OCI-LY3 (cell line): Measurements from ENCODE around the gene CYP1A2.
"Not testable (repeated sequence)": the region's sequence is repeated elsewhere in the genome, so short reads cannot be mapped to it uniquely, and the experiment has no call there.

ENCODE experiments used
- H2AFZ ChIP-seq: fragments of 200-600, 300-600 bp; shearing (Covaris generic); 2 replicates; pipeline ENCODE4 v1.6.0; 2014; ENCODE audit warnings: antibody characterized with exemption, low read depth, low read length
- H3K27ac ChIP-seq: fragments of 200-600, 300-600 bp; sonication (generic); 2 replicates; pipeline ENCODE4 v1.5.1; 2014; ENCODE audit warnings: mild to moderate bottlenecking, low read length, moderate library complexity, mixed read lengths
- H3K27me3 ChIP-seq: fragments of 200-600, 300-600 bp; sonication (generic); 2 replicates; pipeline ENCODE4 v1.6.1; 2014; ENCODE audit warnings: low read depth, low read length, mixed read lengths
- H3K36me3 ChIP-seq: fragments of 200-600, 300-600 bp; sonication (generic); replicated peaks from 2 replicates; pipeline ENCODE3; 2014; ENCODE audit warnings: low read depth, low read length, mixed read lengths
- H3K4me1 ChIP-seq: fragments of 300-600, 200-600 bp; sonication (generic); 2 replicates; pipeline ENCODE4 v1.6.1; 2014; ENCODE audit warnings: low read length, mixed read lengths
- H3K4me2 ChIP-seq: fragments of 200-600, 300-600 bp; sonication (generic); 2 replicates; pipeline ENCODE4 v1.6.1; 2014; ENCODE audit warnings: low read length, mixed read lengths
- H3K4me3 ChIP-seq: fragments of 300-600, 200-600 bp; sonication (generic); 2 replicates; pipeline ENCODE4 v1.5.1; 2014; ENCODE audit warnings: antibody characterized with exemption, mild to moderate bottlenecking, low read length, moderate library complexity
- H3K79me2 ChIP-seq: fragments of 300-600, 200-600 bp; shearing (Covaris generic); 2 replicates; pipeline ENCODE4 v1.6.1; 2014; ENCODE audit warnings: mild to moderate bottlenecking, low read length, mixed read lengths
- H3K9ac ChIP-seq: fragments of 300-600, 200-600 bp; shearing (Covaris generic); 2 replicates; pipeline ENCODE4 v1.6.0; 2014; ENCODE audit warnings: mild to moderate bottlenecking, low read length, moderate library complexity
- H3K9me3 ChIP-seq: fragments of 200-600, 300-600 bp; shearing (Covaris generic); 2 replicates; pipeline ENCODE4 v1.6.1; 2014; ENCODE audit warnings: low read length, mixed read lengths; ENCODE audit not compliant: insufficient read depth
- H4K20me1 ChIP-seq: fragments of 200-600, 300-600 bp; sonication (generic); 2 replicates; pipeline ENCODE4 v1.6.1; 2016; ENCODE audit warnings: low read length, mixed read lengths; ENCODE audit not compliant: insufficient read depth
- EZH2phosphoT487 ChIP-seq: fragments of 200-600 bp; shearing (Covaris generic); IDR thresholded peaks from 2 replicates; pipeline ENCODE4 v1.6.1; 2018; ENCODE audit warnings: antibody characterized with exemption, mixed run types, low read depth
- TF ChIP-seq, protein P1 (sequence below): fragments of 200-600, 300-600 bp; sonication (generic); IDR thresholded peaks from 2 replicates; pipeline ENCODE4 v1.5.1; 2014; ENCODE audit warnings: antibody characterized with exemption, low read length, low read depth

Gene CYP1A2

DNA sequence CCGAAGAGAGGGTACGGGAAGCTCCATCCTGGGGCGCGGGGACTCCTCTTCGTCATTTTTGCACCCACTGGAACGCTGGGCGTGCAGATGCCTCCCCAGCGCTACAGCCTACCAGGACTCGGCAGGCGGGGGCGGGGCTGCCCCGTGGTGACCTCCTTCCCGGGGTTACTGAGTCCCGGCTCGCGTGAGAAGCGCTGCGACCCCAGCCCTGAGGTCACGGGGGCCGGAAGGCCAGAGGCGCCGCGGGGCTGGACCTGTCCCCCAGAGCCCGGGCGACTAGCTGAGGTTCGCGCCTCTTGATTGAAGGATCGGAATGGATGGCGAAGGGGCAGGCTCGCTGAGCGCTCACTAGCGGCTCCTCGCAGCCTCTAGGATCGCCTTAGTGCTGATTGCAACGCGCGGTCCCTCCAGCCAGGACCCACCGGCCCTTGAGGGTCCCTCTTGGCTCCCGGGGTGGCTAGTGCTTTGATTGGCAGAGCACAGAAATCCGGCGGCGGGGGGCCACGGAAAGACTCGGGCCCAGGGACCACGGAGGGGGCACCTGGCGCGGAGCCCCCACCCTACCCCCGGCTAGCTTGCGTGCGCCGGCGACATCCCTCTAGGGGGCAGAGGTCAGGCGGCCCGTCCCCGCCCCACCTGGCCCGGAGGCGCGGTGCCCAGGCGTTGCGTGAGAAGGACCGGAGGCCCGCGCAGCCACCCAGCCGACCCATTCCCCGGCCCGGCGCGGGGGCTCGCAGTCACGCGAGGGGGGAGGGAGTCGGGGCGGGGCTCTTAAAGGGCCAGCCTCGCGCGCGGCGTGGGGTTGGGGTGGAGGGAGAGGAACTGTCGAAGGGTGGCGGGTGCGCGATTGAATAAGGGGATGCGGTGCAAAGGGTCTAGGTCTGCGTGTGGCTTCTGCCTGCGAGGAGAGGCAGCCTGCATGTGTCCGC lies 22.5 kb upstream of the CYP1A2 start:
- Histone ChIP-seq H3K79me2 (no peaks in the 10 kb centered on the region), H3K4me1 (no peaks in the 10 kb centered on the region), H3K9ac (no peak overlapping the region), H3K27ac (no peak overlapping the region), H3K9me3 (no peaks in the 10 kb centered on the region), H3K4me3 (peak overlapping the region; percentile 35; the same call in 1 of the 2 replicates), H4K20me1 (no peaks in the 10 kb centered on the region), H2AFZ (no peak overlapping the region), H3K27me3 (peaks cover 25% of the 10 kb centered on the region), H3K4me2 (peak overlapping the region; percentile 41), H3K36me3 (no peaks in the 10 kb centered on the region)
- TF ChIP-seq EZH2phosphoT487 = no peak
- TF ChIP-seq, protein P1, sequence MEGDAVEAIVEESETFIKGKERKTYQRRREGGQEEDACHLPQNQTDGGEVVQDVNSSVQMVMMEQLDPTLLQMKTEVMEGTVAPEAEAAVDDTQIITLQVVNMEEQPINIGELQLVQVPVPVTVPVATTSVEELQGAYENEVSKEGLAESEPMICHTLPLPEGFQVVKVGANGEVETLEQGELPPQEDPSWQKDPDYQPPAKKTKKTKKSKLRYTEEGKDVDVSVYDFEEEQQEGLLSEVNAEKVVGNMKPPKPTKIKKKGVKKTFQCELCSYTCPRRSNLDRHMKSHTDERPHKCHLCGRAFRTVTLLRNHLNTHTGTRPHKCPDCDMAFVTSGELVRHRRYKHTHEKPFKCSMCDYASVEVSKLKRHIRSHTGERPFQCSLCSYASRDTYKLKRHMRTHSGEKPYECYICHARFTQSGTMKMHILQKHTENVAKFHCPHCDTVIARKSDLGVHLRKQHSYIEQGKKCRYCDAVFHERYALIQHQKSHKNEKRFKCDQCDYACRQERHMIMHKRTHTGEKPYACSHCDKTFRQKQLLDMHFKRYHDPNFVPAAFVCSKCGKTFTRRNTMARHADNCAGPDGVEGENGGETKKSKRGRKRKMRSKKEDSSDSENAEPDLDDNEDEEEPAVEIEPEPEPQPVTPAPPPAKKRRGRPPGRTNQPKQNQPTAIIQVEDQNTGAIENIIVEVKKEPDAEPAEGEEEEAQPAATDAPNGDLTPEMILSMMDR = no peak

DNA sequence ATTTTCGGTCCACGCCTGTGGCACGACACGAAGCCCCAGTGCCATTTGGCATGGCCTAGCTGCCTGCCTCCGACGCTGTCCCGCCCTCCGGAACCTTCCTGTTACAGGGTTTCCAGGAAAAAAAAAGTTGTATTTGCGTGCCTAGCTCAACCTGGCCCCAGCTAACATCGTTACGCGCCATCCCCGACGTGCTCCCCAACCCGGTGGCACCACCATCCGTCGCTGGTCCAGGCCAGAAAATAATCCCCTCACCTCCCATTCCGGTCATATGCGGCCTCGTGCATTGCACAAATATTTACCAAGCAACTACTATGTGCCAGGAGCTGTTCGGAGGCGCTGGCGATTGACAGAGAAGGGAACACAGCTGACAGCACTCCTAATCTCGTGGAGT lies 21.9 kb upstream of the CYP1A2 start:
- no peak for TF ChIP-seq EZH2phosphoT487
- TF ChIP-seq, protein P1 = no peak
- no peak overlapping the region for H3K4me3 ChIP-seq
- no peak overlapping the region for H2AFZ ChIP-seq
- no peaks in the 10 kb centered on the region for H3K36me3 ChIP-seq
- H3K9me3 ChIP-seq = no peaks in the 10 kb centered on the region
- no peak overlapping the region for H3K9ac ChIP-seq
- H4K20me1 ChIP-seq = no peaks in the 10 kb centered on the region
- H3K4me2 ChIP-seq = no peak overlapping the region
- H3K27me3 ChIP-seq = peaks cover 30% of the 10 kb centered on the region
- H3K27ac ChIP-seq = no peak overlapping the region
- H3K4me1 ChIP-seq = no peaks in the 10 kb centered on the region
- H3K79me2 ChIP-seq = no peaks in the 10 kb centered on the region

DNA sequence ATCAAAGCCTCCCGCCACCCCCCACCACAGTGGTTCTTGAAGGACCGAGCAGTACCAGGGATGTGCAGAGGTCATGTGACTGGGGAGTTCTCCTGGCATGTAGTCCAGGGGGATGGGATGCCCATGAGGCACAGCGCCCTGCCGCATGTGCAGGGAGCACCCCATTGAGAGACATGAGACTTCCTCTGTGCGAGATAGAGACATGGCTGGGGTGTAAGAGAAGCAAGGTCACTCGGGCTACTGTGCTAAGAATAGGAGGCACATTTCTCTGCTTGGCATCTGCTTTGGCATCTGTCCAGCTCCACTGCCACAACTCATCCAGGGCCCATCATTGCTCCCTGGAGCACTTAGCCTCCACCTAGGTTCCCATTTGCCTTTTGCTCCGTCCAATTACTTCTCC lies 20.9 kb upstream of the CYP1A2 start:
- Histone ChIP-seq H3K79me2 (no peaks in the 10 kb centered on the region), H3K4me2 (no peak overlapping the region), H3K4me1 (no peaks in the 10 kb centered on the region), H4K20me1 (no peaks in the 10 kb centered on the region), H2AFZ (no peak overlapping the region), H3K27ac (no peak overlapping the region), H3K9me3 (no peaks in the 10 kb centered on the region), H3K36me3 (no peaks in the 10 kb centered on the region), H3K4me3 (no peak overlapping the region), H3K9ac (no peak overlapping the region), H3K27me3 (peaks cover 32% of the 10 kb centered on the region)
- TF ChIP-seq, protein P1 = no peak
- no peak for TF ChIP-seq EZH2phosphoT487

DNA sequence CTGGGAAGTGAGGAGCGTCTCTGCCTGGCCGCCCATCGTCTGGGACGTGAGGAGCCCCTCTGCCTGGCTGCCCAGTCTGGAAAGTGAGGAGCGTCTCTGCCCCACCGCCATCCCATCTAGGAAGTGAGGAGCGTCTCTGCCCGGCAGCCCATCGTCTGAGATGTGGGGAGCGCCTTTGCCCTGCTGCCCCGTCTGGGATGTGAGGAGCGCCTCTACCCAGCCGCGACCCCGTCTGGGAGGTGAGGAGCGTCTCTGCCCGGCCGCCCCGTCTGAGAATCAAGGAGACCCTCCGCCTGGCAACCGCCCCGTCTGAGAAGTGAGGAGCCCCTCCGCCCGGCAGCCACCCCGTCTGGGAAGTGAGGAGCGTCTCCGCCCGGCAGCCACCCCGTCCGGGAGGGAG lies 19.9 kb upstream of the CYP1A2 start:
- not testable (repeated sequence) for H2AFZ ChIP-seq, H3K9me3 ChIP-seq, H3K4me3 ChIP-seq, H3K27ac ChIP-seq, H3K4me2 ChIP-seq, H3K36me3 ChIP-seq, H3K4me1 ChIP-seq, H3K9ac ChIP-seq, H3K79me2 ChIP-seq, H4K20me1 ChIP-seq
- peaks cover 34% of the 10 kb centered on the region for H3K27me3 ChIP-seq

DNA sequence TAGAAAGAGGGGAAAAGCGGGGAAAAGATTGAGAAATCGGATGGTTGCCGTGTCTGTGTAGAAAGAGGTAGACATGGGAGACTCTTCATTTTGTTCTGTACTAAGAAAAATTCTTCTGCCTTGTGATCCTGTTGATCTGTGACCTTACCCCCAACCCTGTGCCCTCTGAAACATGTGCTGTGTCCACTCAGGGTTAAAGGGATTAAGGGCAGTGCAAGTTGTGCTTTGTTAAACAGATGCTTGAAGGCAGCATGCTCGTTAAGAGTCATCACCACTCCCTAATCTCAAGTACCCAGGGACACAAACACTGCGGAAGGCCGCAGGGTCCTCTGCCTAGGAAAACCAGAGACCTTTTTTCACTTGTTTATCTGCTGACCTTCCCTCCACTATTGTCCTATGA lies 19.3 kb upstream of the CYP1A2 start:
- H3K9ac ChIP-seq, H3K9me3 ChIP-seq, H3K36me3 ChIP-seq, H2AFZ ChIP-seq, H3K27ac ChIP-seq, H3K79me2 ChIP-seq, H3K4me3 ChIP-seq, H3K4me2 ChIP-seq, H3K4me1 ChIP-seq, H4K20me1 ChIP-seq: not testable (repeated sequence)
- peaks cover 28% of the 10 kb centered on the region for H3K27me3 ChIP-seq
